Sigmoid colon (tissue), 4 donors: Measurements from ENCODE around the gene DENND1B.

Experiments
- EP300 ChIP-seq, 4 donors: sonication (generic); formaldehyde crosslinking; IDR thresholded peaks; one replicate each; pipeline ENCODE4 v1.6.1; 2017; ENCODE audit warnings: antibody characterized with exemption in 4 of 4
- POLR2A ChIP-seq, 2 donors: fragments of 450-650 bp; IDR thresholded peaks; one replicate each; pipeline ENCODE4 v1.6.1; 2016; ENCODE audit warnings: antibody characterized with exemption in 2 of 2, mild to moderate bottlenecking in 2 of 2, moderate library complexity in 2 of 2
- TF ChIP-seq, protein P1 (sequence below), 4 experiments: fragments of 450-650 bp in 3 of 4; fragments of 200-600 bp in 1 of 4; IDR thresholded peaks; one replicate each; pipeline ENCODE4 v1.5.1; 2016 to 2019; ENCODE audit warnings: antibody characterized with exemption in 4 of 4, mild to moderate bottlenecking in 3 of 4, moderate library complexity in 2 of 4

DNA sequence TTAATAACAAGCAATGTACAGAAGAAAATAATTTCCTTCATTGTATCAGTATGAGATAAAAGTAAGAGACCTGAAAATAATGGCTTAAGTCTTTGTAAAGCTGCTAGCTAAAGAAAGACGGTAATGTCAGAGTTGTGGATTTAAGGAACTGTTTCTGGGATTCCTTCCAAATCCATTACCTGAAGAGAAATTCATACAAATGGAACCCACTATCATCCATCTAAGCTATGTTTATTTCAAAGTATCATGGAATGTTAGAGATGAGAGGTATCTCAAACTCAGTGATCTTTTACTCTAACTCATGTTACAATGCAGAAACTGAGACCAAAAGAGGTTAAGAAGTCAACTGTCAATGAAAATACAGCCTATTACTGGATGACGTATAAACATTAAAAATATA is 197.7 kb downstream of the DENND1B start:
- no peak for TF ChIP-seq POLR2A (IDR thresholded peaks at IDR 0.05)
- TF ChIP-seq, protein P1, sequence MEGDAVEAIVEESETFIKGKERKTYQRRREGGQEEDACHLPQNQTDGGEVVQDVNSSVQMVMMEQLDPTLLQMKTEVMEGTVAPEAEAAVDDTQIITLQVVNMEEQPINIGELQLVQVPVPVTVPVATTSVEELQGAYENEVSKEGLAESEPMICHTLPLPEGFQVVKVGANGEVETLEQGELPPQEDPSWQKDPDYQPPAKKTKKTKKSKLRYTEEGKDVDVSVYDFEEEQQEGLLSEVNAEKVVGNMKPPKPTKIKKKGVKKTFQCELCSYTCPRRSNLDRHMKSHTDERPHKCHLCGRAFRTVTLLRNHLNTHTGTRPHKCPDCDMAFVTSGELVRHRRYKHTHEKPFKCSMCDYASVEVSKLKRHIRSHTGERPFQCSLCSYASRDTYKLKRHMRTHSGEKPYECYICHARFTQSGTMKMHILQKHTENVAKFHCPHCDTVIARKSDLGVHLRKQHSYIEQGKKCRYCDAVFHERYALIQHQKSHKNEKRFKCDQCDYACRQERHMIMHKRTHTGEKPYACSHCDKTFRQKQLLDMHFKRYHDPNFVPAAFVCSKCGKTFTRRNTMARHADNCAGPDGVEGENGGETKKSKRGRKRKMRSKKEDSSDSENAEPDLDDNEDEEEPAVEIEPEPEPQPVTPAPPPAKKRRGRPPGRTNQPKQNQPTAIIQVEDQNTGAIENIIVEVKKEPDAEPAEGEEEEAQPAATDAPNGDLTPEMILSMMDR (IDR thresholded peaks at IDR 0.05) = no peak
- TF ChIP-seq EP300 (IDR thresholded peaks at IDR 0.05) = no peak
